Trophoblast cell (in vitro differentiated cells and primary cell): ENCODE measurements around the gene NFYC.
A peak's percentile ranks its signal among the peaks of the same experiment; 100 is the strongest.

Experiments used
- DNase-seq, 2 donors: peaks; one replicate each; pipeline ENCODE4 v3.0.0-alpha.2; 2016
- H2AFZ ChIP-seq: 2 replicates; pipeline ENCODE4 v1.6.1; 2013; ENCODE audit warnings: low read length, moderate library complexity, mild to moderate bottlenecking; ENCODE audit not compliant: insufficient read depth, poor library complexity
- H2AK5ac ChIP-seq: 2 replicates; pipeline ENCODE4 v1.6.1; 2013; ENCODE audit warnings: mild to moderate bottlenecking, low read length
- H2BK120ac ChIP-seq: 2 replicates; pipeline ENCODE4 v1.6.1; 2013; ENCODE audit warnings: low read length, mild to moderate bottlenecking, moderate library complexity; ENCODE audit not compliant: insufficient read depth, poor library complexity
- H2BK12ac ChIP-seq: 2 replicates; pipeline ENCODE4 v1.6.1; 2013; ENCODE audit warnings: mild to moderate bottlenecking, low read length, moderate library complexity
- H2BK5ac ChIP-seq: 2 replicates; pipeline ENCODE4 v1.6.1; 2013; ENCODE audit warnings: low read length, low read depth, moderate library complexity, mild to moderate bottlenecking; ENCODE audit not compliant: poor library complexity
- H3K14ac ChIP-seq: 2 replicates; pipeline ENCODE4 v1.6.1; 2013; ENCODE audit warnings: mild to moderate bottlenecking, low read length
- H3K18ac ChIP-seq: 2 replicates; pipeline ENCODE4 v1.6.1; 2013; ENCODE audit warnings: mild to moderate bottlenecking, low read length
- H3K23ac ChIP-seq: 2 replicates; pipeline ENCODE4 v1.6.1; 2013; ENCODE audit warnings: low read length
- H3K27ac ChIP-seq: 2 replicates; pipeline ENCODE4 v1.5.1; 2013; ENCODE audit warnings: low read depth, mild to moderate bottlenecking, inconsistent platforms, low read length, moderate library complexity
- H3K27me3 ChIP-seq: 2 replicates; pipeline ENCODE4 v1.6.1; 2013; ENCODE audit warnings: inconsistent platforms, mild to moderate bottlenecking, low read length, moderate library complexity; ENCODE audit not compliant: insufficient read depth
- H3K36me3 ChIP-seq, 2 experiments: 1 replicate in 1 of 2; 2 replicates in 1 of 2; pipeline ENCODE4 v1.6.1; 2013; ENCODE audit warnings: low read length in 2 of 2, mild to moderate bottlenecking in 2 of 2, moderate library complexity in 1 of 2; ENCODE audit not compliant: insufficient read depth in 2 of 2, control insufficient read depth in 1 of 2
- H3K4ac ChIP-seq: 2 replicates; pipeline ENCODE4 v1.6.1; 2013; ENCODE audit warnings: low read depth, mild to moderate bottlenecking, low read length, moderate library complexity
- H3K4me1 ChIP-seq, 2 experiments: 1 replicate in 1 of 2; 2 replicates in 1 of 2; pipeline ENCODE4 v1.6.1; 2013; ENCODE audit warnings: low read length in 2 of 2, mild to moderate bottlenecking in 2 of 2, moderate library complexity in 1 of 2; ENCODE audit not compliant: insufficient read depth in 2 of 2, control insufficient read depth in 1 of 2
- H3K4me2 ChIP-seq: 2 replicates; pipeline ENCODE4 v1.6.1; 2013; ENCODE audit warnings: inconsistent platforms, mild to moderate bottlenecking, low read length, moderate library complexity
- H3K4me3 ChIP-seq: 2 replicates; pipeline ENCODE4 v1.5.1; 2013; ENCODE audit warnings: mild to moderate bottlenecking, low read depth, low read length, inconsistent platforms
- H3K79me1 ChIP-seq: one replicate; pipeline ENCODE4 v1.6.1; 2013; ENCODE audit warnings: low read length
- H3K79me2 ChIP-seq: 2 replicates; pipeline ENCODE4 v1.6.1; 2013; ENCODE audit warnings: low read length, mild to moderate bottlenecking; ENCODE audit not compliant: control insufficient read depth, insufficient read depth, poor library complexity
- H3K9ac ChIP-seq: 2 replicates; pipeline ENCODE4 v1.6.1; 2013; ENCODE audit warnings: mild to moderate bottlenecking, low read length
- H3K9me3 ChIP-seq: 2 replicates; pipeline ENCODE4 v1.6.1; 2013; ENCODE audit warnings: low read depth, mild to moderate bottlenecking, control low read depth, inconsistent platforms, low read length; ENCODE audit not compliant: insufficient read depth
- H4K12ac ChIP-seq: 2 replicates; pipeline ENCODE4 v1.6.1; 2013; ENCODE audit warnings: low read depth, mild to moderate bottlenecking, low read length, moderate library complexity
- H4K8ac ChIP-seq: 2 replicates; pipeline ENCODE4 v1.6.1; 2013; ENCODE audit warnings: low read depth, mild to moderate bottlenecking, low read length, moderate library complexity
- H4K91ac ChIP-seq: one replicate; pipeline ENCODE4 v1.6.1; 2013; ENCODE audit warnings: low read depth, mild to moderate bottlenecking, low read length, moderate library complexity
- WGBS: extraction: QIAGEN DNeasy Blood & Tissue Kit; methylation state at CpG from one replicate; pipeline ENCODE4 v1.1.7; 2013; ENCODE audit warnings: missing lambda C conversion rate; ENCODE audit not compliant: insufficient read length, insufficient coverage; ENCODE audit errors: extremely low coverage; 5-methylcytosine and 5-hydroxymethylcytosine counted together

NFYC gene

GRCh38 chr1:40658751-40659648, 32.5 kb upstream of the NFYC start:
- H2AFZ ChIP-seq: no peak overlapping the region
- H2BK5ac ChIP-seq: no peak overlapping the region
- H3K36me3 ChIP-seq: no peaks in the 10 kb centered on the region
- no peaks in the 10 kb centered on the region for H3K27me3 ChIP-seq
- no peaks in the 10 kb centered on the region for H3K79me2 ChIP-seq
- H3K4ac ChIP-seq: no peak overlapping the region
- no peak overlapping the region for H3K14ac ChIP-seq
- H3K4me3 ChIP-seq: no peak overlapping the region
- H4K12ac ChIP-seq: no peak overlapping the region
- H2BK12ac ChIP-seq: no peak overlapping the region
- no peak for DNase-seq
- H4K8ac ChIP-seq: no peak overlapping the region
- H2AK5ac ChIP-seq: no peak overlapping the region
- H3K23ac ChIP-seq: no peak overlapping the region
- H3K27ac ChIP-seq: no peak overlapping the region
- no peak overlapping the region for H3K9ac ChIP-seq
- H3K9me3 ChIP-seq: no peaks in the 10 kb centered on the region
- no peak overlapping the region for H3K4me2 ChIP-seq
- peaks cover 0 to 8% of the 10 kb centered on the region in 2 experiments for H3K4me1 ChIP-seq
- H3K79me1 ChIP-seq: no peaks in the 10 kb centered on the region
- no CpG with 5 or more reads among the region's 16 CpGs for WGBS
- no peak overlapping the region for H3K18ac ChIP-seq
- H2BK120ac ChIP-seq: no peak overlapping the region
- no peak overlapping the region for H4K91ac ChIP-seq

DNA sequence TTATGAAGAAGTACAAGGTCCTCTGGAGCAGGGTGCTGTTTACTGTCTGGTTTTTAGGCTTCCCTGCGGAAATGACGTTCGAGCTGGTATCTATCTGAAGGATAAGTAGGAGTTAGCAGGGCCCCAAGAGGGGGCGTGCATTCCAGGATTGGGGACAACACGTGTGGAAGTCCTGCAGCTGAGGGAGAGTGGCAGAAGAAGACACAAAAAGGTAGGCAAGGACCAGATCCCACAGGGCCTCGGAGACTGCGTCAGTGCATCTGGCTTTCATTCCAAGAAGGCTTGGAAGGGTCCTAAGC, 31.9 kb upstream of the NFYC start:
- DNase-seq: no peak
- no peak overlapping the region for H2BK5ac ChIP-seq
- no peak overlapping the region for H3K4me2 ChIP-seq
- H3K23ac ChIP-seq: no peak overlapping the region
- no peaks in the 10 kb centered on the region for H3K36me3 ChIP-seq
- H2BK12ac ChIP-seq: no peak overlapping the region
- no peaks in the 10 kb centered on the region for H3K27me3 ChIP-seq
- H3K18ac ChIP-seq: no peak overlapping the region
- no peak overlapping the region for H3K4ac ChIP-seq
- H4K8ac ChIP-seq: no peak overlapping the region
- no peak overlapping the region for H2BK120ac ChIP-seq
- H3K4me1 ChIP-seq: peaks cover 0 to 8% of the 10 kb centered on the region in 2 experiments
- no peak overlapping the region for H4K91ac ChIP-seq
- no peaks in the 10 kb centered on the region for H3K9me3 ChIP-seq
- H3K79me1 ChIP-seq: no peaks in the 10 kb centered on the region
- no peak overlapping the region for H2AFZ ChIP-seq
- H3K14ac ChIP-seq: no peak overlapping the region
- no peak overlapping the region for H4K12ac ChIP-seq
- no peak overlapping the region for H2AK5ac ChIP-seq
- no peak overlapping the region for H3K4me3 ChIP-seq
- H3K79me2 ChIP-seq: no peaks in the 10 kb centered on the region
- no peak overlapping the region for H3K9ac ChIP-seq
- no CpG with 5 or more reads among the region's 7 CpGs for WGBS
- H3K27ac ChIP-seq: no peak overlapping the region

DNA sequence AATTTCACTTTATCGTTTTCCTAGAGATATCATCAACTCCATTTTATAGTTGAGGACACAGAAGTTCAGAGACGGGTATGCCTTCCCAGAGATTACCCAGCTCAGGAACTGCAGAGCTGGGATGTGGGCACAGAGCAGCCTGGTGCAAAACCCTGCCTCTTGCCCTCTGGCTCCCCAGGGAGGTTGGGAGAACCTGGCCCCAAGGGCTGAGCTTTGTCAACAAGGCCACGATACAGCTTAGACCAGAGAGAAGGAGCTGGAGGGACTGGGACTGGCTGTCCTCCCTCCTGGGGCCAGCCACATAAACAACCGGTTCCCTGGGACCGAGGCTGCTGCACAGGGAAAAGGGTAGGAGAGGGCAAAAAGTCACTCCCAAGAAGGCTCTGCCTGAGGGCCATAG, 29.8 kb upstream of the NFYC start:
- H4K91ac ChIP-seq: no peak overlapping the region
- H3K79me2 ChIP-seq: no peaks in the 10 kb centered on the region

GRCh38 chr1:40662151-40662550, 29.4 kb upstream of the NFYC start:
- no peak overlapping the region for H4K8ac ChIP-seq
- no peak overlapping the region for H3K9ac ChIP-seq
- no peaks in the 10 kb centered on the region for H3K79me2 ChIP-seq
- peak; percentile 12 to 14 for DNase-seq
- no peak overlapping the region for H3K4ac ChIP-seq
- H3K36me3 ChIP-seq: no peaks in the 10 kb centered on the region
- no peaks in the 10 kb centered on the region for H3K27me3 ChIP-seq
- peaks cover 3% of the 10 kb centered on the region for H3K9me3 ChIP-seq
- H2BK12ac ChIP-seq: no peak overlapping the region
- no peak overlapping the region for H3K18ac ChIP-seq
- no peak overlapping the region for H2AFZ ChIP-seq
- no peak overlapping the region for H2BK120ac ChIP-seq
- H3K4me1 ChIP-seq: peaks cover 0 to 11% of the 10 kb centered on the region in 2 experiments
- H3K14ac ChIP-seq: no peak overlapping the region
- H3K4me3 ChIP-seq: no peak overlapping the region
- H4K12ac ChIP-seq: no peak overlapping the region
- H3K4me2 ChIP-seq: no peak overlapping the region
- no peak overlapping the region for H4K91ac ChIP-seq
- no peak overlapping the region for H2AK5ac ChIP-seq
- H3K27ac ChIP-seq: no peak overlapping the region
- no peaks in the 10 kb centered on the region for H3K79me1 ChIP-seq
- H3K23ac ChIP-seq: no peak overlapping the region
- no peak overlapping the region for H2BK5ac ChIP-seq
- WGBS: no CpG with 5 or more reads among the region's 6 CpGs

More for the DNA sequence above, 29.8 kb upstream of the NFYC start:
- no peak overlapping the region for H3K4me3 ChIP-seq
- H3K4me2 ChIP-seq: no peak overlapping the region
- no peaks in the 10 kb centered on the region for H3K36me3 ChIP-seq
- no peak overlapping the region for H2BK5ac ChIP-seq
- no peak overlapping the region for H3K18ac ChIP-seq
- H3K23ac ChIP-seq: no peak overlapping the region
- H3K27me3 ChIP-seq: no peaks in the 10 kb centered on the region
- no peak overlapping the region for H2BK12ac ChIP-seq
- H3K27ac ChIP-seq: no peak overlapping the region
- H3K4me1 ChIP-seq: peaks cover 0 to 11% of the 10 kb centered on the region in 2 experiments
- no peak overlapping the region for H4K8ac ChIP-seq
- DNase-seq: no peak
- no peak overlapping the region for H2BK120ac ChIP-seq
- peaks cover 3% of the 10 kb centered on the region for H3K9me3 ChIP-seq
- no CpG with 5 or more reads among the region's 5 CpGs for WGBS
- no peaks in the 10 kb centered on the region for H3K79me1 ChIP-seq
- no peak overlapping the region for H2AFZ ChIP-seq
- H2AK5ac ChIP-seq: no peak overlapping the region
- H3K14ac ChIP-seq: no peak overlapping the region
- H3K9ac ChIP-seq: no peak overlapping the region
- no peak overlapping the region for H3K4ac ChIP-seq
- no peak overlapping the region for H4K12ac ChIP-seq
